Measurements from ENCODE around the gene IGHMBP2. TPM values are rescaled to one million over a fixed set of nuclear protein-coding genes. Genes with fewer than 3 reads are reported as not detected.
A peak's percentile ranks its signal among the peaks of the same experiment; 100 is the strongest.

The IGHMBP2 gene
- total and polyA plus RNA-seq, 9 of the 15 experiments (the other 6 are each of a cell fraction or from before 2014, with no cell fraction given) = 1.6 to 24.8 (median 14.5) TPM

GRCh38 chr11:68925611-68926010 is 21.9 kb downstream of the IGHMBP2 start (continued):
- TF ChIP-seq SNRNP70 (optimal IDR thresholded peaks at IDR 0.05; ENCODE audit: low read depth, low read length) = no peak
- no peak for TF ChIP-seq BCL6 (CRISPR knock-in tag; IDR thresholded peaks at IDR 0.05)
- no peak for TF ChIP-seq CBFA2T2 (conservative IDR thresholded peaks at IDR 0.05)
- TF ChIP-seq DIDO1 (tag; IDR thresholded peaks at IDR 0.05; ENCODE audit: low read depth) = no peak
- peak in 1 of 2 experiments; percentile 88; a peak in 2 of 3 replicates for TF ChIP-seq CBX3 (IDR thresholded peaks at IDR 0.05; ENCODE audit: borderline replicate concordance in 1 of 2, low read length in 2 of 2)

- H3K9me1 ChIP-seq (ENCODE audit: control insufficient read depth, insufficient read depth, low read length) = no peaks in the 10 kb centered on the region
- no peaks in the 10 kb centered on the region for H4K20me1 ChIP-seq (replicated peaks; ENCODE audit: control insufficient read depth, insufficient read depth, low read length)
- intact Hi-C loops (cut with micrococcal nuclease) (no loop called here), in situ Hi-C loops (cut with MboI) (no loop called here)
- peaks cover 0 to 5% of the 10 kb centered on the region in 2 experiments; a peak in 1 of 5 replicates for H3K4me1 ChIP-seq (replicated peaks in 1 of 2; ENCODE audit: control insufficient read depth in 2 of 2, insufficient read depth in 2 of 2, low read length in 2 of 2)
- H3K9me3 ChIP-seq (replicated peaks; ENCODE audit: control insufficient read depth, insufficient read depth, low read depth, low read length) = peaks cover 14% of the 10 kb centered on the region
- TF ChIP-seq TFE3 (CRISPR knock-in tag; IDR thresholded peaks at IDR 0.05) = no peak
- no peak for TF ChIP-seq NR4A1 (CRISPR knock-in tag; IDR thresholded peaks at IDR 0.05)
- TF ChIP-seq NR4A1 (tag; IDR thresholded peaks at IDR 0.05) = no peak
- TF ChIP-seq HDAC8 (tag; IDR thresholded peaks at IDR 0.05) = no peak
- TF ChIP-seq ARNT (IDR thresholded peaks at IDR 0.05) = no peak
- no peak for TF ChIP-seq RBM14 (IDR thresholded peaks at IDR 0.05; ENCODE audit: borderline replicate concordance, insufficient read depth, low read depth, low read length)
- FAIRE-seq = no peak
- no peaks in the 10 kb centered on the region for H3K27me3 ChIP-seq (ENCODE audit: control insufficient read depth in 2 of 2, insufficient read depth in 2 of 2, low read length in 2 of 2)
- no peak overlapping the region for H3K27ac ChIP-seq (ENCODE audit: extremely low read depth, low read depth, low read length)
- ChIA-PET POLR2A (interaction anchor here (1.2 kb wide), 1 partner anchor 15 kb away, joined by 3 read pairs; no protein-coding TSS in a partner anchor), CTCF (ENCODE audit: low intra/inter-chr PET ratio) (no interaction called here)
- no peak overlapping the region for H3K9ac ChIP-seq (ENCODE audit: insufficient read depth in 1 of 2, low read depth in 2 of 2, low read length in 2 of 2)
- no peaks in the 10 kb centered on the region; the same call in 2 of the 3 replicates for H3K79me2 ChIP-seq (ENCODE audit: control insufficient read depth, insufficient read depth, low read length)
- no peak overlapping the region for H3K4me2 ChIP-seq (ENCODE audit: insufficient read depth, low read length)
- peaks cover 88% of the 10 kb centered on the region for H3K36me3 ChIP-seq (ENCODE audit: control insufficient read depth, insufficient read depth, low read length)
- no peak overlapping the region for H2AFZ ChIP-seq (ENCODE audit: low read depth, low read length)
- no peak overlapping the region for H3K4me3 ChIP-seq
- 92% methylated on average over 12 of the region's 12 CpGs for WGBS (ENCODE audit: insufficient coverage, low coverage, missing lambda C conversion rate)
- BruUV-seq (replicated peaks) = no TSS peak
- no peak for ATAC-seq
- DNase-seq (ENCODE audit: extremely low read depth in 1 of 4, low spot score in 3 of 4) = no peak
These were observed 23.8 kb downstream of the IGHMBP2 start for GRCh38 chr11:68927280-68928135.
